HG03196 (cell line): ENCODE measurements around the gene PAPPA2.

ENCODE experiments used
- ATAC-seq: cut with Tn5 transposase; IDR thresholded peaks from one replicate; pipeline ENCODE4 v1.9.1; 2021; ENCODE audit not compliant: unreplicated experiment

The PAPPA2 gene

GRCh38 chr1:176888471-176889032 lies 425.6 kb downstream of the PAPPA2 start:
- ATAC-seq, result no peak

DNA sequence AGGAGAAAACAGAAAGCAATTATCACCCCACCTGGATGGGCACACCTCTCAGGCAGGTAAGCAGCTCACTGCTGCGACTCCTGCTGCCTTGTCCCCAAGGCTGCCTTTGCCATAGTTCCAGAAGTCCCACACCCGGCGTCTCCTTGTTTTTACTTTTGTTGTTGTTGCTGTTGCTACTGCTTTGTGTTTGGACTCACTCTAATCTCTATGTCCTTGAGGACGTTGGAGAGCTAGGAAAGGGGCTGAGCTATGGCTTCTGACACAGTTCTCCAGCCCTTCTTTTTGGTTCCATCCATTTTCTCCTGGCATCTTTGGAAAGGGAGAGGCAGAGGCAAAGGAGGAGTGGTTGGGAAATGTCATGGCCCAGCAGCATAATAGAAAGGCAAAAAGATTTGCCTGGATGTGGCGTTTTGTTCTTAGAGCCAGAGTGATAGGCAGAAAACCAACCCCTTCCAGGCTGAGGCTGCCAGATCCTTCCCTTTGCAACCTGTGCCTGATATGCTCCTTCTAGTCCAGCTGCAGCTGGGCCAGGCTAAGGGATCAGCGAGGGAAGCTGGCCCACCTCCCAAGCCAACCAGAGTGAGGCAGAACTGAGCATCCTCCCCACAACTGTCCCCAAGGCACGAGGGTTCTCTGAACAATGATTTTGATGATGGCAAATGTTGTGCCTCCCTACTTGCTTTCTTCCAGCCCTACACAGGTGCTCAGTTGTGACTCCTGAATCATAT lies 430.8 kb downstream of the PAPPA2 start:
- no peak for ATAC-seq

GRCh38 chr1:176894450-176894849 lies 431.5 kb downstream of the PAPPA2 start:
- ATAC-seq, result no peak
